DMS 273 (cell line): ENCODE results near the gene HBS1L.
"Not testable (repeated sequence)": the region's sequence is repeated elsewhere in the genome, so short reads cannot be mapped to it uniquely, and the experiment has no call there.

Experiments
- DNase-seq: peaks from one replicate; lab custom pipeline; 2025; ENCODE audit not compliant: unreplicated experiment; lab: John Stamatoyannopoulos, UW

Gene HBS1L

GRCh38 chr6:135075018-135075417, 20.4 kb upstream of the HBS1L start:
- DNase-seq, result no peak

GRCh38 chr6:135073756-135074393, 19.3 kb upstream of the HBS1L start:
- peak; percentile 21 for DNase-seq

- no peak for DNase-seq
Observed at GRCh38 chr6:135073217-135073616, 18.6 kb upstream of the HBS1L start.

GRCh38 chr6:135072753-135073152, 18.1 kb upstream of the HBS1L start:
- no peak for DNase-seq

- no peak for DNase-seq
Observed at GRCh38 chr6:135071541-135071940, 16.9 kb upstream of the HBS1L start.

GRCh38 chr6:135067911-135068310, 13.3 kb upstream of the HBS1L start:
- DNase-seq, result no peak

GRCh38 chr6:135066806-135067205, 12.2 kb upstream of the HBS1L start:
- DNase-seq, result no peak

- DNase-seq, result no peak
Observed at GRCh38 chr6:135066397-135066796, 11.8 kb upstream of the HBS1L start.

GRCh38 chr6:135064586-135064985, 10.0 kb upstream of the HBS1L start:
- no peak for DNase-seq

- no peak for DNase-seq
Observed at GRCh38 chr6:135063926-135064325, 9.3 kb upstream of the HBS1L start.

GRCh38 chr6:135062735-135063134, 8.1 kb upstream of the HBS1L start:
- peak; percentile 49 for DNase-seq

- no peak for DNase-seq
Observed at GRCh38 chr6:135060076-135060475, 5.5 kb upstream of the HBS1L start.

GRCh38 chr6:135058299-135058698, 3.7 kb upstream of the HBS1L start:
- DNase-seq, result not testable (repeated sequence)

- DNase-seq, result no peak
Observed at GRCh38 chr6:135056632-135057031, 2.0 kb upstream of the HBS1L start.

GRCh38 chr6:135054226-135054568, 425 bp downstream of the HBS1L start:
- no peak for DNase-seq

GRCh38 chr6:135053406-135053805, 1.2 kb downstream of the HBS1L start:
- peak; percentile 6 for DNase-seq

GRCh38 chr6:135052939-135053338, 1.7 kb downstream of the HBS1L start:
- DNase-seq, result peak; percentile 12

- DNase-seq, result no peak
Observed at GRCh38 chr6:135048915-135049314, 5.7 kb downstream of the HBS1L start.

- no peak for DNase-seq
Observed at GRCh38 chr6:135047336-135047735, 7.3 kb downstream of the HBS1L start.

- no peak for DNase-seq
Observed at GRCh38 chr6:135046912-135047311, 7.7 kb downstream of the HBS1L start.

GRCh38 chr6:135044639-135045038, 10.0 kb downstream of the HBS1L start:
- no peak for DNase-seq

- no peak for DNase-seq
Observed at GRCh38 chr6:135043846-135044245, 10.8 kb downstream of the HBS1L start.

- no peak for DNase-seq
Observed at GRCh38 chr6:135043364-135043763, 11.3 kb downstream of the HBS1L start.

GRCh38 chr6:135038335-135038734, 16.3 kb downstream of the HBS1L start:
- no peak for DNase-seq
